Measurements from ENCODE around the gene SARDH. TPM values are rescaled to one million over a fixed set of nuclear protein-coding genes. Genes with fewer than 3 reads are reported as not detected.

SARDH gene
- total RNA-seq, 1 experiment from 2014 or later = 5.6 TPM

DNA sequence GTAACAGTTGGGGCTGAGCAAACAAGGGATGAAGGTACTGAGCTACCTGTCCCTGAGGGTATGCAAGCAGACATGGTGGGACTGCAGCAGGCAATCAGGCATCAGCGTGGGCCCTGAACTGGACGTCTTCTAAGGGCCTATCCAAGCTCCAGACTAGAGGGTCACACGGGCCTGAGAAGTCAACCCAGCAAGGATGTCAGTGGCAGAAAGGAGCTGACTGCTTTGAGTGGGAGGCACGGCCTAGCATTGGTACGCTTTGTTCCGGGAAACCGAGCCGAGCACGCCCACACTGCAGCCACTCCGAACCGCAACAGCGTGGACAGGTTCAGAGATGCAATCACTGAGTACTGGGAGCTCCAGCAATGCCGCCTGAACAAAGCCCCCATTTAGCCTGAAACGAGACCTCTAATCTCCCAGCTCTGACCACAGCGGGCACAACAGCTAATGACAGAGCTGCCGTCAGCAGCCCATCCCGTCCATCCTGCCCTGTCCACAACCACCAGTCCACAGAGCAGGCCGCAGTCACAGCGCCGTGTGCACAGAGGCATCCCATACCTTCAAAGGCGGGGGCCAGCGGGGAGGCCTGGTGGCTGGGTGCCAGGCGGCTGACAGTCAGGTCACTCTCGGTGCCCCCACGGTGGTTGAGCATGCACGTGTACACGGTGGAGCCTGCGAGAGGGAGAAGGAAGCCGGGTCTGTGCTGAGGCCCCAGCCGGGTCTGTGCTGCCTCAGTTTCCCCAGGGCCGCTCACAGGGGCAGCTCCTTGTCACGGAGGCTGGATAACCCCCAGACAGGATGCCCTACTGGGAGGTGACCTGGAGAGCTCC, 44.2 kb downstream of the SARDH start:
- no TSS peak for BruUV-seq (replicated peaks)
- TF ChIP-seq YY1 (IDR thresholded peaks at IDR 0.05; ENCODE audit: extremely low read depth, insufficient replicate concordance, low read depth, low read length) (no peak), ZNF274 (IDR thresholded peaks at IDR 0.05; ENCODE audit: low read depth, low read length) (no peak), ATF3 (IDR thresholded peaks at IDR 0.05) (no peak), ZFX (IDR thresholded peaks at IDR 0.05) (no peak), CEBPB (IDR thresholded peaks at IDR 0.05; ENCODE audit: low read depth) (no peak), CBX3 (IDR thresholded peaks at IDR 0.05; ENCODE audit: low read depth) (no peak), POLR2AphosphoS5 (IDR thresholded peaks at IDR 0.05; ENCODE audit: low read depth, low read length) (no peak), SP1 (IDR thresholded peaks at IDR 0.05; ENCODE audit: low read depth) (no peak), RAD21 (IDR thresholded peaks at IDR 0.05; ENCODE audit: low read depth) (no peak), JUND (IDR thresholded peaks at IDR 0.05) (no peak), TCF7L2 (IDR thresholded peaks at IDR 0.05; ENCODE audit: borderline replicate concordance, extremely low read depth, insufficient read depth, insufficient read length) (no peak), EZH2 (IDR thresholded peaks at IDR 0.05) (no peak), EZH2phosphoT487 (IDR thresholded peaks at IDR 0.05; ENCODE audit: borderline replicate concordance) (no peak), POLR2A (IDR thresholded peaks at IDR 0.05; ENCODE audit: borderline replicate concordance, extremely low read depth, insufficient read depth, insufficient read length) (no peak), SRF (IDR thresholded peaks at IDR 0.05; ENCODE audit: low read depth) (no peak)
- TF ChIP-seq, protein P1, sequence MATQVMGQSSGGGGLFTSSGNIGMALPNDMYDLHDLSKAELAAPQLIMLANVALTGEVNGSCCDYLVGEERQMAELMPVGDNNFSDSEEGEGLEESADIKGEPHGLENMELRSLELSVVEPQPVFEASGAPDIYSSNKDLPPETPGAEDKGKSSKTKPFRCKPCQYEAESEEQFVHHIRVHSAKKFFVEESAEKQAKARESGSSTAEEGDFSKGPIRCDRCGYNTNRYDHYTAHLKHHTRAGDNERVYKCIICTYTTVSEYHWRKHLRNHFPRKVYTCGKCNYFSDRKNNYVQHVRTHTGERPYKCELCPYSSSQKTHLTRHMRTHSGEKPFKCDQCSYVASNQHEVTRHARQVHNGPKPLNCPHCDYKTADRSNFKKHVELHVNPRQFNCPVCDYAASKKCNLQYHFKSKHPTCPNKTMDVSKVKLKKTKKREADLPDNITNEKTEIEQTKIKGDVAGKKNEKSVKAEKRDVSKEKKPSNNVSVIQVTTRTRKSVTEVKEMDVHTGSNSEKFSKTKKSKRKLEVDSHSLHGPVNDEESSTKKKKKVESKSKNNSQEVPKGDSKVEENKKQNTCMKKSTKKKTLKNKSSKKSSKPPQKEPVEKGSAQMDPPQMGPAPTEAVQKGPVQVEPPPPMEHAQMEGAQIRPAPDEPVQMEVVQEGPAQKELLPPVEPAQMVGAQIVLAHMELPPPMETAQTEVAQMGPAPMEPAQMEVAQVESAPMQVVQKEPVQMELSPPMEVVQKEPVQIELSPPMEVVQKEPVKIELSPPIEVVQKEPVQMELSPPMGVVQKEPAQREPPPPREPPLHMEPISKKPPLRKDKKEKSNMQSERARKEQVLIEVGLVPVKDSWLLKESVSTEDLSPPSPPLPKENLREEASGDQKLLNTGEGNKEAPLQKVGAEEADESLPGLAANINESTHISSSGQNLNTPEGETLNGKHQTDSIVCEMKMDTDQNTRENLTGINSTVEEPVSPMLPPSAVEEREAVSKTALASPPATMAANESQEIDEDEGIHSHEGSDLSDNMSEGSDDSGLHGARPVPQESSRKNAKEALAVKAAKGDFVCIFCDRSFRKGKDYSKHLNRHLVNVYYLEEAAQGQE (IDR thresholded peaks at IDR 0.05; ENCODE audit: low read depth) = no peak
- TF ChIP-seq, protein P2, sequence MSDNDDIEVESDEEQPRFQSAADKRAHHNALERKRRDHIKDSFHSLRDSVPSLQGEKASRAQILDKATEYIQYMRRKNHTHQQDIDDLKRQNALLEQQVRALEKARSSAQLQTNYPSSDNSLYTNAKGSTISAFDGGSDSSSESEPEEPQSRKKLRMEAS (IDR thresholded peaks at IDR 0.05) = no peak
- TF ChIP-seq, protein P3, sequence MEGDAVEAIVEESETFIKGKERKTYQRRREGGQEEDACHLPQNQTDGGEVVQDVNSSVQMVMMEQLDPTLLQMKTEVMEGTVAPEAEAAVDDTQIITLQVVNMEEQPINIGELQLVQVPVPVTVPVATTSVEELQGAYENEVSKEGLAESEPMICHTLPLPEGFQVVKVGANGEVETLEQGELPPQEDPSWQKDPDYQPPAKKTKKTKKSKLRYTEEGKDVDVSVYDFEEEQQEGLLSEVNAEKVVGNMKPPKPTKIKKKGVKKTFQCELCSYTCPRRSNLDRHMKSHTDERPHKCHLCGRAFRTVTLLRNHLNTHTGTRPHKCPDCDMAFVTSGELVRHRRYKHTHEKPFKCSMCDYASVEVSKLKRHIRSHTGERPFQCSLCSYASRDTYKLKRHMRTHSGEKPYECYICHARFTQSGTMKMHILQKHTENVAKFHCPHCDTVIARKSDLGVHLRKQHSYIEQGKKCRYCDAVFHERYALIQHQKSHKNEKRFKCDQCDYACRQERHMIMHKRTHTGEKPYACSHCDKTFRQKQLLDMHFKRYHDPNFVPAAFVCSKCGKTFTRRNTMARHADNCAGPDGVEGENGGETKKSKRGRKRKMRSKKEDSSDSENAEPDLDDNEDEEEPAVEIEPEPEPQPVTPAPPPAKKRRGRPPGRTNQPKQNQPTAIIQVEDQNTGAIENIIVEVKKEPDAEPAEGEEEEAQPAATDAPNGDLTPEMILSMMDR (IDR thresholded peaks at IDR 0.05 in 2 of 3, conservative IDR thresholded peaks at IDR 0.05 in 1 of 3; ENCODE audit: borderline replicate concordance in 1 of 3, insufficient read depth in 1 of 3, low read depth in 2 of 3, low read length in 2 of 3) = no peak
- TF ChIP-seq, protein P4, sequence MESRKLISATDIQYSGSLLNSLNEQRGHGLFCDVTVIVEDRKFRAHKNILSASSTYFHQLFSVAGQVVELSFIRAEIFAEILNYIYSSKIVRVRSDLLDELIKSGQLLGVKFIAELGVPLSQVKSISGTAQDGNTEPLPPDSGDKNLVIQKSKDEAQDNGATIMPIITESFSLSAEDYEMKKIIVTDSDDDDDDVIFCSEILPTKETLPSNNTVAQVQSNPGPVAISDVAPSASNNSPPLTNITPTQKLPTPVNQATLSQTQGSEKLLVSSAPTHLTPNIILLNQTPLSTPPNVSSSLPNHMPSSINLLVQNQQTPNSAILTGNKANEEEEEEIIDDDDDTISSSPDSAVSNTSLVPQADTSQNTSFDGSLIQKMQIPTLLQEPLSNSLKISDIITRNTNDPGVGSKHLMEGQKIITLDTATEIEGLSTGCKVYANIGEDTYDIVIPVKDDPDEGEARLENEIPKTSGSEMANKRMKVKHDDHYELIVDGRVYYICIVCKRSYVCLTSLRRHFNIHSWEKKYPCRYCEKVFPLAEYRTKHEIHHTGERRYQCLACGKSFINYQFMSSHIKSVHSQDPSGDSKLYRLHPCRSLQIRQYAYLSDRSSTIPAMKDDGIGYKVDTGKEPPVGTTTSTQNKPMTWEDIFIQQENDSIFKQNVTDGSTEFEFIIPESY (IDR thresholded peaks at IDR 0.05; ENCODE audit: extremely low read depth, insufficient replicate concordance, low read length) = no peak
- Histone ChIP-seq H3K4me1 (ENCODE audit: control insufficient read depth in 1 of 2, insufficient read depth in 2 of 2, low read length in 2 of 2) (peaks cover 6 to 9% of the 10 kb centered on the region in 2 experiments; a peak in 2 of 4 replicates), H3K4me2 (ENCODE audit: low read length) (no peak overlapping the region), H3K79me2 (ENCODE audit: insufficient read depth, low read length) (no peaks in the 10 kb centered on the region), H3K27me3 (ENCODE audit: insufficient read depth, low read length) (0 out of 2 replicates have a peak, but pooled peaks cover 10% of the 10 kb centered on the region), H4K20me1 (ENCODE audit: insufficient read depth) (no peaks in the 10 kb centered on the region), H3K9me3 (ENCODE audit: control insufficient read depth in 1 of 2, insufficient read depth in 1 of 2, low read depth in 1 of 2, low read length in 2 of 2) (no peaks in the 10 kb centered on the region), H2AFZ (ENCODE audit: low read depth, low read length, poor library complexity, severe bottlenecking) (no peak overlapping the region), H3K27ac (ENCODE audit: low read depth, low read length) (no peak overlapping the region), H3K36me3 (ENCODE audit: control insufficient read depth in 1 of 2, insufficient read depth in 2 of 2, low read length in 2 of 2) (no peaks in the 10 kb centered on the region), H3K9me2 (ENCODE audit: insufficient read depth) (no peaks in the 10 kb centered on the region), H3K9ac (ENCODE audit: low read length) (no peak overlapping the region), H3K4me3 (replicated peaks in 1 of 2; ENCODE audit: low read depth in 1 of 2, low read length in 2 of 2) (no peak overlapping the region)
- intact Hi-C loops (cut with micrococcal nuclease) = no loop called here
- DNase-seq (ENCODE audit: low read depth, low spot score) (no peak), ATAC-seq (no peak)
- RAD21 ChIA-PET (ENCODE audit: low non-redundant PET in 1 of 2, low total read pairs in 2 of 2, uncharacterized antibody in 2 of 2, unreplicated experiment in 2 of 2) = no interaction called here
- POLR2A ChIA-PET = no interaction called here
- CTCF ChIA-PET = no interaction called here

Data from HCT116 (cell line).